Ovary (tissue), 9 donors: ENCODE results near the gene SLC26A2. TPM values are rescaled to one million over a fixed set of nuclear protein-coding genes. Genes with fewer than 3 reads are reported as not detected.

Experiments
- DNase-seq, 5 donors: peaks; one replicate each; pipeline ENCODE4 v3.0.0-alpha.2; 2019 to 2020
- H3K27ac ChIP-seq, 2 donors: fragments of 200-600 bp; one replicate each; pipeline versions ENCODE4 v1.5.1 to v1.8.0; 2019 to 2022
- H3K27me3 ChIP-seq: fragments of 200-600 bp; one replicate; pipeline ENCODE4 v1.8.0; 2022
- H3K36me3 ChIP-seq: fragments of 200-600 bp; sonication (generic); one replicate; pipeline ENCODE4 v1.5.1; 2019
- H3K4me1 ChIP-seq: one replicate; pipeline ENCODE4 v1.8.1; 2013; ENCODE audit warnings: mild to moderate bottlenecking, moderate library complexity; ENCODE audit not compliant: insufficient read depth
- H3K4me3 ChIP-seq: fragments of 200-600 bp; sonication (generic); one replicate; pipeline ENCODE4 v1.5.1; 2017
- H3K9me3 ChIP-seq, 2 donors: fragments of 200-600 bp in 1 of 2; sonication (generic) in 1 of 2; one replicate each; pipeline versions ENCODE4 v1.5.1 to v1.8.1; 2013 to 2019; ENCODE audit warnings: mild to moderate bottlenecking in 1 of 2, moderate library complexity in 1 of 2
- CTCF ChIP-seq, 3 donors: fragments of 450-650 bp in 2 of 3; fragments of 200-600 bp in 1 of 3; IDR thresholded peaks; one replicate each; pipeline versions ENCODE4 v1.5.1 to v1.8.0; 2016 to 2022; ENCODE audit warnings: antibody characterized with exemption in 3 of 3, mild to moderate bottlenecking in 1 of 3
- EP300 ChIP-seq: sonication (generic); formaldehyde crosslinking; IDR thresholded peaks from one replicate; pipeline ENCODE4 v1.6.1; 2017; ENCODE audit warnings: antibody characterized with exemption
- POLR2A ChIP-seq: fragments of 450-650 bp; IDR thresholded peaks from one replicate; pipeline ENCODE4 v1.6.1; 2017; ENCODE audit warnings: antibody characterized with exemption, mild to moderate bottlenecking, moderate library complexity
- WGBS, 3 donors: extraction: QIAGEN DNeasy Blood & Tissue Kit in 1 of 3; methylation state at CpG; one replicate each; pipeline versions ENCODE4 v1.1.5 to v1.1.7; 2013 to 2017; 5-methylcytosine and 5-hydroxymethylcytosine counted together
- intact Hi-C, 4 donors: fragments of 100-400 bp; cut with DNase I; formaldehyde crosslinking; loops; one replicate each; pipeline versions ENCODE4 v1.11.0 to v1.15.1; 2022 to 2023
- polyA plus RNA-seq, 2 donors: library from polyadenylated mRNA; stranded (reverse); fragments of 200-250 nt in 1 of 2; fragments of 350-450 nt in 1 of 2; fragmentation: Illumina TruSeq in 1 of 2; extraction: RNeasy Lipid Tissue Mini Kit (QIAGEN cat#74804) in 1 of 2; gene quantifications; one replicate each; pipeline ENCODE4 v1.2.3, GENCODE V29; 2013 to 2014
- total RNA-seq, 7 donors: library from RNA; depleted of rRNA in 2 of 7; stranded (reverse); fragments of >200 nt in 2 of 7; fragmentation: NEBNext Ultra II Directional in 3 of 7; extraction: Animal tissue kit (Norgen Biotek cat#: 25700) in 3 of 7; gene quantifications; one replicate each; pipeline versions ENCODE4 v1.1.0 to v1.2.4, GENCODE V29; 2016 to 2023
- donor health status: DM: no; HTN: no; CAD: no; lungs with moderate emphysema.
- donor health status: DM: no; HTN: no; CAD: no.
- donor health status: Bipolar disorder and iron deficiency.
- donor health status: DM: yes; HTN: yes; CAD: no.
- donor health status: DM: no; HTN: no; CAD: no.
- donor health status: DM: yes; HTN: yes; CAD: no.

Gene SLC26A2
- total and polyA plus RNA-seq, 9 donors, result 4.4 to 19.0 (median 13.3) TPM

GRCh38 chr5:149982505-149982904 lies 21.9 kb downstream of the SLC26A2 start:
- Histone ChIP-seq H3K27me3 (no peaks in the 10 kb centered on the region), H3K4me3 (no peak overlapping the region), H3K27ac (no peak overlapping the region), H3K4me1 (no peaks in the 10 kb centered on the region), H3K36me3 (no peaks in the 10 kb centered on the region), H3K9me3 (no peaks in the 10 kb centered on the region)
- no peak for TF ChIP-seq POLR2A
- TF ChIP-seq EP300, result no peak
- TF ChIP-seq CTCF (IDR thresholded peaks at IDR 0.05), result no peak
- DNase-seq, result no peak
- intact Hi-C loops, result no loop called here

- no peaks in the 10 kb centered on the region for H3K36me3 ChIP-seq
- intact Hi-C loops, result loop anchor here in 2 of 4 donors (5.0 kb wide), 2 partner anchors 151 to 351 kb away; no protein-coding TSS in a partner anchor
- WGBS, 3 donors, result 74 to 82% (median 77%) methylated on average over 5 of the region's 5 CpGs
- TF ChIP-seq POLR2A, result no peak
- no peak for TF ChIP-seq CTCF (IDR thresholded peaks at IDR 0.05)
- no peak for TF ChIP-seq EP300
- no peak overlapping the region for H3K27ac ChIP-seq
- H3K27me3 ChIP-seq, result no peaks in the 10 kb centered on the region
- DNase-seq, result no peak
- H3K4me3 ChIP-seq, result no peak overlapping the region
- H3K4me1 ChIP-seq, result no peaks in the 10 kb centered on the region
- no peaks in the 10 kb centered on the region for H3K9me3 ChIP-seq
Measured at GRCh38 chr5:149988126-149988525, 27.6 kb downstream of the SLC26A2 start.

GRCh38 chr5:149990518-149991376 lies 30.2 kb downstream of the SLC26A2 start:
- Histone ChIP-seq H3K36me3 (no peaks in the 10 kb centered on the region), H3K27me3 (no peaks in the 10 kb centered on the region), H3K4me1 (no peaks in the 10 kb centered on the region), H3K9me3 (no peaks in the 10 kb centered on the region), H3K4me3 (no peak overlapping the region), H3K27ac (no peak overlapping the region)
- 67 to 69% (median 68%) methylated on average over 4 of the region's 4 CpGs for WGBS, 3 donors
- DNase-seq, result peak; percentile 58 to 78 (median 70)
- intact Hi-C loops, result loop anchor here (5.0 to 10.0 kb wide), 6 partner anchors 138 to 358 kb away; no protein-coding TSS in a partner anchor
- TF ChIP-seq EP300 (no peak), CTCF (IDR thresholded peaks at IDR 0.05) (peak; percentile 61 to 84 (median 82)), POLR2A (no peak)

GRCh38 chr5:149993471-149993870 lies 32.9 kb downstream of the SLC26A2 start:
- no peak overlapping the region for H3K4me3 ChIP-seq
- H3K27ac ChIP-seq, result no peak overlapping the region
- no peaks in the 10 kb centered on the region for H3K27me3 ChIP-seq
- H3K4me1 ChIP-seq, result no peaks in the 10 kb centered on the region
- DNase-seq, result no peak
- intact Hi-C loops, result loop anchor here (5.0 to 10.0 kb wide), 6 partner anchors 141 to 361 kb away; no protein-coding TSS in a partner anchor
- H3K9me3 ChIP-seq, result no peaks in the 10 kb centered on the region
- no peaks in the 10 kb centered on the region for H3K36me3 ChIP-seq
- no peak for TF ChIP-seq POLR2A
- no peak for TF ChIP-seq CTCF (IDR thresholded peaks at IDR 0.05)
- WGBS, 3 donors, result 92 to 95% (median 93%) methylated on average over 3 of the region's 3 CpGs
